ENCODE results near the gene SART1.
"Not testable (repeated sequence)": the region's sequence is repeated elsewhere in the genome, so short reads cannot be mapped to it uniquely, and the experiment has no call there.

SART1 gene

DNA sequence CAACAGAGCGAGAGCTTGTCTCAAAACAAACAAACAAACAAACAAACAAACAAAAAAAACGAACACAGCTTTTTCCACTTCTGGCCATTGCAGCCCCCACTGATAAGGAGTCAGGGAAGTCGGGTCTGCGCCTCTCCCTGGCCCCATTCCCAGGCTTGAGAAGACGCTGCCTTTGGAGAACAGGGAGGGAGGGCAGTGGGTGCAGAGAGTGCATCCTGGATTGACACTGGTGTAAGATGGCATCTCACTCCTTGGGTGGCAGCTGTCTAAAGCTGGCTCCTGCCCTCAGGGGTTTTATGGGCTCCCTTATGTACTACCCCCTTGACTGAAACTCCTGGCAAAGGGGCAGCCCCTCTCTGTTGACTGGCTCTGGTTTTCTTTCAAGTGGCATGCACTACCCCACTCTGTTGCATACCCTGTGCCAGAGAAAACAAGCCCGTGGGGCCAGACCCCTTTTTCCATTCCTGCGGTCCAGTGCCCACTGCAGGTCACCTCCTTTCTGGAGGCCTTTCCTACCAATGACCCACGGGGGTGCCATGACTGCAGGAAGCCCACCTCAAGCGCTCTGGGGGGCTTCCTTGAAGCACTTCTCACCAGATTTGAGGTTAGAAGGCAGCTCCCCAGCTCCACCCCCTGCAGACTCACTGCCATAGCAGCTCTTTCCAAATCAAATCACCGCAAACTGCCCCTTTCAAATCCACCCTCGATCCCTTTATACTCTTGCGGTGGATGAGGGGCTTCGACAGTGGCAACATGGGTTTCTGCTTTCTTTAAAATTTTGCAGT, 29.6 kb upstream of the SART1 start:
- DNase-seq (ENCODE audit: extremely low read depth in 1 of 2, low read depth in 1 of 2): no peak

DNA sequence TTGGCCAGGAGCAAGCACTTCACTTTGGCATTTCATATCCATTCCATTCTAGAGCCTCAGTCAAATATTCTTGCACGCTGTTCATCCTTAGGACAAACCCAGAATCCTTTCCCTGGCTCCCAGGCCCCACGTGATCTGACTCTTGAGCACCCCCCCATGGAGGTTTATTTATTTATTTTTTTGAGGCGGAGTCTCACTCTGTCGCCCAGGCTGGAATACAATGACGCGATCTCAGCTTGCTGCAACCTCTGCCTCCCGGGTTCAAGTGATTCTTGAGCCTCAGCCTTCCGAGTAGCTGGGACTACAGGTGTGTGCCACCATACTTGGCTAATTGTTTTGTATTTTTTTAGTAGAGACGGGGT, 29.0 kb upstream of the SART1 start:
- DNase-seq (ENCODE audit: extremely low read depth in 1 of 2, low read depth in 1 of 2): no peak

DNA sequence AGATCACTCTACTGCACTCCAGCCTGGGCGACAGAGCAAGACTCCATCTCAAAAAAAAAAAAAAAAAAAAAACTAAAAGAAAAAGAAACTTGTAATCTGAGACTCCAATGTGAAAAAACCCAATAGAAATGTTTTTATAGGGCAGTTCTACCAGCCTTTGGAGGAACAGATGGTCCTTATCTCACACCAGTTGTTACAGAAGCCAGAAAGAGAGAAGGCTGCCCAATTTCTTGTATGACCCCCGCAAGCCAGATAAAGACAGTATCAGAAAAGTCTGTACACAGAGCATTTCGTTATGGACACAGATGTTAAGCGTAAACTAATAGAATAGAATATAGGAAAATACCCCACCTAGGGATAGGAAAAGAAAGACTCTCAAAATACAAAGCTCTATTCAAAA, 27.5 kb upstream of the SART1 start:
- no peak for DNase-seq (ENCODE audit: extremely low read depth in 1 of 2, low read depth in 1 of 2)

DNA sequence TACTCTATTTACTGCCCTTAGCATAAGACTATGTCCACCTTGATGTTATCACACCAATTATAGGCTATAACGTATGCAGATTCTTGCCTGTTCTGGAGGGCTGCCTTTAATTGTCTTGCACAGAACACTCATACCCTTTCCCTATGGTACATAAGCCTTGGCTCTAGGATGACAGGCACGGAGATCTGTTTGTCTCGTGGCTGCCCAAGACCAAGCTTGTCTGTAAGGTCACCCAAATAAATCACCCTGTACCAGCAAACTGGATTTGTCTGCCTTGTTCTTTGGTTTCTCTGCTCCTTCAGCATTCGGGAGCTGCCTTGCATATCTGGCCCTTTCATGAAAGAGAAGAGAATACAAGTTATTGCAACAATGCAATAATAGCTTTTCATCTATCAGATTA, 23.8 kb upstream of the SART1 start:
- no peak for DNase-seq (ENCODE audit: extremely low read depth in 1 of 2, low read depth in 1 of 2)

DNA sequence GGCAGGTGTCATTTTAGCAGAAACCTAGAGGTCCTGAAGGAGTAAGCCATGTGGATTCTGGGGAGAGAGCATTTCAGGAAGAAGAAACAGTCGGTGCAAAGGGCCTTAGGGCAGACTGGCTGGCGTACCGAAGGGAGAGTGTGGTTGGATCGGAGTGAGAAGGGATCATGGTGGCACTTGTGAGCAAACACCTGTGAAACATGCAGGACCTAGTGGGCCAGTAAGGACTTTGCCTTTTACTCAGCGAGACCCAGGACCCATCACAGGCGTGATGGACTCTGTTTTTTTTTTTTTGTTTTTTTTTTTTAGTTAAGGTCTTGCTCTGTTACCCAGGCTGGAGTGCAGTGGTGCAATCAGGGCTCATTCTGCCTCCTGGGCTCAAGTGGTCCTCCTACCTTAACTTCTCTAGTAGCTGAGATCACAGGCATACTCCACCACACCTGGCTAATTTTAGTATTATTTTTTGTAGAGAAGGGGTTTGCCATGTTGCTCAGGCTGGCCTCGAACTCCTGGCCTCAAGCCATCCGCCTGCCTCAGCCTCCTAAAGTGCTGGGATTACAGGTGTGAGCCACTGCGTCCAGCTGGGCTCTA, 19.7 kb upstream of the SART1 start:
- DNase-seq (ENCODE audit: extremely low read depth in 1 of 2, low read depth in 1 of 2): no peak

DNA sequence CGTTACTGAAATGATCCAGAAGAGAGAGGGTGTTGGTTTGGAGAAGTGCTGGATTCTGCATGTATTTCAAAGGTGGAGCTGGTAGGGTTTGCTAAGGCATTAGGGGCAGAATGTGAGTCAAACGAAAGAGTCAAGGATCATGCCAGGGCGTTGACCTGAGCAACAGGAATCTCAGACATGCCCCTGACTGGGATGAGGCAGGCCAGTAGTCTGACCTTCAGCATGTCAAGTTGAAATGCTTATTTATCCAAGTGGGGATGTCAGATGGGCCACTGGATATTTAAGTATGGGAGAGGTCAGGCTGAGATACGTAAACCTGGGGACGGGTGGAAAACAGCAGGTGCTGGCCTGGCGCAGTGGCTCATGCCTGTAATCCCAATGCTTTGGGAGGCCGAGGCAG, 19.0 kb upstream of the SART1 start:
- no peak for DNase-seq (ENCODE audit: extremely low read depth in 1 of 2, low read depth in 1 of 2)

DNA sequence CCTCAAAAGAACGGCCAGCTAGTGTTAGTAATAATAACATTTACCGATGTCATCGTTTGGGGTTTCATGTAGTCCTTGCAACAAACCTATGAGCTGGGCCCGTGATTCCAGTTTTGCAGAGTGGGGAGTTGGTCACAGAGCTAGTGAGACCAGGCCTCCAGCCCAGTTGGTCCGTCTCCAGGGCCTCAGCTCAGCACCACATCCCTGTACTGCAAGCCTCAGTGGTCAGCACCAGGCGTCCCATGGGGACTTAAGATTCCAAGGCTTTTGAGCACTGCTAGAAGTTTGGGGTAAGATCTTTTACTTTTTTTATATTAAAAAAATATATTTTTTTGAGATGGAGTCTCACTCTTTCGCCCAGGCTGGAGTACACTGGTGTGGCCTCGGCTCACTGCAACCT, 17.3 kb upstream of the SART1 start:
- no peak for DNase-seq (ENCODE audit: extremely low read depth in 1 of 2, low read depth in 1 of 2)

DNA sequence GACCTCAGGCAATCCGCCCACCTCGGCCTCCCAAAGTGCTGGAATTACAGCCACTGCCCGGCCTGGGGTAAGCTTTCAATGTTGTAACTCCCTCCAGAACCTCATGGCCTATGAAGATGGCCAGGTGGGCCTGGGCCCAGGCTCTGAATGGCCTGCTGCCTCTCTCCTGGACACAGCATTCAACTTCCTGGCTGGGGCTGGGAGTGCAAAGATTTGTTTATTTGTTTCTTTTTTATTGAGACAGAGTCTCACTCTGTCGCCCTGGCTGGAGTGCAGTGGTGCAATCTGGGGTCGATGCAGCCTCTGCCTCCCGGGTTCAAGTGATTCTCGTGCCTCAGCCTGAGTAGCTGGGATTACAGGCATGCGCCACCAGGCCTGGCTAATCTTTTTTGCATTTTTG, 16.8 kb upstream of the SART1 start:
- no peak for DNase-seq (ENCODE audit: extremely low read depth in 1 of 2, low read depth in 1 of 2)

DNA sequence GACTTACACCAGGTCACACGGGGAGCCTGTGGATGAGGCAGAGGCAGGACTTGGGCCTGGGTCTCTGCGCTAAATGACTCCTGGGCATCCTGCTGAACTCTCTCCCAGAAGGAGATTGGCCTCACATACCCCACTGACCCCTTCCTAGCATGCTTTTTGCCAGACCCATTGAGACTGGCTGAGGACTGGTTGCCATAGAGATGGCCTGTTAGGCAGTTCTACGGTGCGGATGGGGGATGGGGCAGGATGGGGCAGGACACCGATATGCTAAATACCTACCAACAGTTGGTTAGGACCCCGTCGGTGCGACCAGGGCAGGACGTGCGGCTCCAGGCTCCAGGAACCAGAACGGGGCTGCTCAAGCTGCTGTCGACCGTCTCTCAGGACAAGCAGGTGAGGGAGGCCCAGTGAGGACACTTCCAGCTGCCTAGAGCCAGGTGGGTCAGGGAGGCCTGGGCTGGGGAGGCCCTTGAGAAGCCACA, 16.1 kb upstream of the SART1 start, which contains the start of gene TSGA10IP:
Gene TSGA10IP (plus strand): TSS at position 51 of the 482 bp plus-strand sequence. CDS start 196 bp downstream, at position 247.
- DNase-seq (ENCODE audit: extremely low read depth in 1 of 2, low read depth in 1 of 2): no peak

DNA sequence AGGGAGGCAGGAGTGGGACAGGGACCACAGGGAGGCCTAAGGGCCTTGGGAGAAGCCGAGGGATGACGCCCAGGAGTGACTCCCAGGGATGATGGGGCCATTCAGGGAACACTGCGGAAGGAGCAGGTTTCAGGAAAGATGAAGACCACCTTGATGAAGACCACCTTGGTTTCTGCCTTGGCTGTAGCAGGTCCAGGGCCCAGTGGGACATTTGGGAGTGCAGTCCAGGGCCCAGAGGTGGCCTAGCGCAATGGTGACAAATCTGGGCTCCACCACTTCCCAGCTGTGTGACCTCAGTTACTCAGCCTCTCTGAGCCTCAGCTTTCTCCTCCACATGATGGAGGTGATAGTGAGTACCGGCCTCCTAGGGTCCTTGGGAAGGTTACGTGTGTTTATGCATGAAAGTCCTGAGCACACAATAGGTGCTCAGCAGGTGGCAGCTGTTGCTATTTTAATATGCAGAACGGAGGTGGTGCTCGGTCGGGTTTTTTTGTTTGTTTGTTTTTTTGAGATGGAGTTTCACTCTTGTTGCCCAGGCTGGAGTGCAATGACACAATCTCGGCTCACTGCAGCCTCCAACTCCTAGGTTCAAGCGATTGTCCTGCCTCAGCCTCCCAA, 15.5 kb upstream of the SART1 start:
- no peak for DNase-seq (ENCODE audit: extremely low read depth in 1 of 2, low read depth in 1 of 2)

DNA sequence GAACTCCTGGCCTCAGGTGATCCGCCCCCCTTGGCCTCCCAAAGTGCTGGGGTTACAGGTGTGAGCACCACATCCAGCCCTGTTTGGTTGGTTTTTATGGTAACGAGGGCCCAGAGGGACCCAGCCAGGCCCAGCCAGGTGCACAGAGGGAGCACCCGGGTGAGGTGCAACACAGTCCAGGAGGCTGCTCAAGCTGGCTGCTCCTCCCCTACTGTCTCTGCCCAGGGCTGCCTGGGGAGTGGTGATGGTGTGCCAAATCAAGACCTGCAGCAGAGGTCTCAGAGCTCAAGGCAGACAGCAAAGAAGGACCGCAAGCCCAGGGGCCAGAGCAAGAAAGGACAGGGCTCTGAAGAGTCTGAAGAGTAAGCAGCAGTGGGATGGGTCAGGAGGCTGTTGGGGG, 14.9 kb upstream of the SART1 start:
- DNase-seq (ENCODE audit: extremely low read depth in 1 of 2, low read depth in 1 of 2): no peak

DNA sequence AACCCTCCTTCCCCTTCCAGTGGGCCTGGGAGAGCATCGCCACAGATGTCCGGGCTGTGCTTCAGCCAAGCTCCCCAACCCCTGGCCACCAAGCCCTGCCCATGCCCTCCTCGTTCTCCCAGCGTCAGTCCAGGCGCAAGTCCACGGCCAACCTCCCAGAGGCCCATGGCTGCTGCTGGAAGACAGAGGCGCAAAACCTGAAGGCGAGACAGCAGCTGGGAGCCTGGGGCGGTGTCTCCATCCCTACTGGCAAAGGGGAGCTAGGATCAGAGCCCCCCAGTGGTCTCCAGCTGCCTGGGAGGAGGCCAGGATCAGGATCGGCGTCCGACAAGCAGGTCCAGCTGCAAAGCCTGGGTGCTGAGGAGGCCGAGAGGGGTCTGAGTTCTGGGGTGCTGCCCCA, 14.4 kb upstream of the SART1 start:
- DNase-seq (ENCODE audit: extremely low read depth in 1 of 2, low read depth in 1 of 2): no peak

DNA sequence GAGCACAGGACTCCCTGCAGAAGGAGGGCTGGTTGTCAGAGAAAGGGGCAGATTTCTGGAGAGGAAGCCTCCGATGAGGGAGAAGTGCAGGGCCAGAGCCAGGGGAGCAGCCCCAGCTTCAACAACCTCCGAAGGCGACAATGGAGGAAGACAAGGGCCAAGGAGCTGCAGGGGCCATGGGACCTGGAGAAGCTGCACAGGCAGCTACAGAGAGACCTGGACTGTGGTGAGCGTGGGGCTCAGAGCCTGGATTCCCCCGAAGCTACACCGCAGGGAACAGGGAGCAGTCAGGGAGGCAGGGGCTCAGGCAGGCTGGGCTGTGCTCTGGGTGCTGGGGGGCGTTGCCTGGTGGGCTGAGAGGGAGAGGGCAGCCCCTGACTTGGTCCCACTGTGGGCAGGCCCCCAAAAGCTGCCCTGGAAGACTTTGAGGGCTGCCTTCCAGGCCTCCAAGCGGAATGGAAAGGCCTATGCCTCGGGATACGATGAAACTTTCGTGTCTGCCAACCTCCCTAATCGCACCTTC, 13.9 kb upstream of the SART1 start:
- DNase-seq (ENCODE audit: extremely low read depth in 1 of 2, low read depth in 1 of 2): no peak

DNA sequence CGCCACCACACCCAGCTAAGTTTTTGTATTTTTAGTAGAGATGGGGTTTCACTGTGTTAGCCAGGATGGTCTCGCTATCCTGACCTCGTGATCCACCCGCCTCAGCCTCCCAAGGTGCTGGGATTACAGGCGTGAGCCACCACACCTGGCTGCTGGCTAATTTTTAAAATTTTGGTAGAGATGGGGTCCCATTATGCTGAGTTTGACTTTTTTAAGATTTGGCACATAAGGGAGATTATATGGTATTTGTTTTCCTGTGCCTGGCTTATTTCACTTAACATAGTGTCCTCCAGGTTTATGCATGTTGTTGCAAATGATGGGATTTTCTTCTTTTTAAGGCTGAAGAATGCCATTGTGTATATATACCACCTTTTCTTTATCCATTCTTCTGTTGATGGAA, 10.8 kb upstream of the SART1 start:
- DNase-seq (ENCODE audit: extremely low read depth in 1 of 2, low read depth in 1 of 2): not testable (repeated sequence)

DNA sequence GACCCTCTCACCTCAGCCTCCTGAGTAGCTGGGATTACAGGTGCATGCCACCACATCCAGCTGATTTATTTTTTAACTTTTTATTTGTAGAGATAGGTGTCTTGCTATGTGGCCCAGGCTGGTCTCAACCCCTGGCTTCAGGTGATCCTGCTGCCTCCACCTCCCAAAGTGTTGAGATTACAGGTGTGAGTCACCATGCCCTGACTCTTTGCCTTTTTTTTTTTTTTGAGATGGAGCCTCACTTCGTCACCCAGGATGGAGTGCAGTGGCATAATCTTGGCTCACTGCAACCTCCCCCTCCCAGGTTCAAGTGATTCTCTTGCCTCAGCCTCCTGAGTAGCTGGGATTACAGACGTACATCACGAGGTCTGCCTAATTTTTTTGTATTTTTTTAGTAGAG, 9.9 kb upstream of the SART1 start:
- not testable (repeated sequence) for DNase-seq (ENCODE audit: extremely low read depth in 1 of 2, low read depth in 1 of 2)

DNA sequence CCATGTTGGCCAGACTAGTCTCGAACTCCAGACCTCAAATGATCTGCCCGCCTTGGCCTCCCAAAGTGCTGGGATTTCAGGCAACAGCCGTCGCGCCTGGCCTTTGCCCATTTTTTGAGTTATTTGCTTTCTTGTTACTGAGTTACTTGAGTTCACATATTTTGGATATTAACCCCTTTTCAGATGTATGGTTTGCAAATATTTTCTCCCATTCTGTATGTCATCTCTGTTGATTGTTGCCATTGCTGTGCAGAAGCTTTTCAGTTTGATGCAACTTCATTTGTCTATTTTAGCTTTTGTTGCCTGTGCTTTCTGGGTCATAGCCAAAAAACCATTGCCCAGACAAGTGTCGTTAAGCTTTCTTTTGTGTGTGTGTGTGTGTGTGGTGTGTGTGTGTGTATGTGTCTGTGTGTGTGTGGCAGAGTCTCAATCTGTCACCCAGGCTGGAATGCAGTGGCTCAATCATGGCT, 9.4 kb upstream of the SART1 start:
- DNase-seq (ENCODE audit: extremely low read depth in 1 of 2, low read depth in 1 of 2): no peak

DNA sequence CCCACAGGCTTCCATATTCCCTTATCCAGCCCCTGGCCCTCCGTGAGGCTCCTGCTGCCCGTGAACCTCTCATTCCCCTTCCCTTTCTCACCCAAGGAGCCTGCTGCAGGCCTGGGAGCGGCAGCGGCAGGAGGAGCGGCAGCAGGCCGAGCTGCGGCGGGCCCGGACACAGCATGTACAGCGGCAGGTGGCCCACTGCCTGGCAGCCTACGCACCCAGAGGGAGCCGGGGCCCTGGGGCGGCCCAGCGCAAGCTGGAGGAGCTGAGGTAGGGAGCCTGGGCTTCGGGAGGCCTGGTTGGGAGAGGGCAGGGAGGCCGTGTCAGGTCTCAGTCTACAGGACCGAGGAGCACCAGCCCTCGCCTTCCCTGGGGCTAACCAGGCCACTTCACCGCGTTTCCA, 8.1 kb upstream of the SART1 start:
- DNase-seq (ENCODE audit: extremely low read depth in 1 of 2, low read depth in 1 of 2): no peak

DNA sequence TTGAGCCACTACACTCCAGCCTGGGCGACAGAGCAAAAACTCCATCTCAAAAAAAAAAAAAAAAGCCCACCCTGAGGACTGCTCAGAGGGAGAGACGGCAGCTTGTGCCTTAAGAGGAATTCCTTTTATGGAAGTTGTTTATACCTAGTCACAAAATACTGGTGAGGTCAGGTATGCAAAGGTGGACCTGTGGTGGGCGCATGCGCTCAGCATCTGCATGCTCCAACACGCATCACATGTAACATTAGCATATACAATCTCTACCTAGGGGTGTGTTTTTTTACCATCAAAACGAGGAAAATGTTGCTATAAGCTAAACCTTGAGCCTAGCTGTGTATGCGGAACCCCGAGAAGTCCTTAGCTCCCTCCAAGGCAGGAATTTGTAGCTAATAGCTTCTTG, 6.8 kb upstream of the SART1 start:
- DNase-seq (ENCODE audit: extremely low read depth in 1 of 2, low read depth in 1 of 2): no peak

DNA sequence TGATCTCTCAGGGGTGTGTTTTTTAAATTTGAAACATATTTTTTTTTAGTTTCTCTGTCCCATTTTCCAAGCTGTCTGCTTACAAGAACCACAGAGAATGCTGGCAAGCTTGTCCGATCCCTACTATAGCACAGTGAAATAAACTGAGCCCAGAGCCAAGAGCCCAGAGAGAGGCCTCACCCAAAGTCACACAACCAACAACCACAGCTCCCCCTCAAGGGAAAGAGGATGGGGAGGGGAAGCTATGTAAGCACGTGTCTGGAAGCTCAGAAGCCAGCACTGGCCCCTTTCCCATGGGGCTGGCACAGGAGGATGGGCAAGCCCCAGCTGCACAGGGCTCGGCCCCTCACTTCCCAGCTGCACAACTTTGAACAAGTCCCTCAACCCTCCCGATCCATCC, 3.2 kb upstream of the SART1 start:
- no peak for DNase-seq (ENCODE audit: extremely low read depth in 1 of 2, low read depth in 1 of 2)

DNA sequence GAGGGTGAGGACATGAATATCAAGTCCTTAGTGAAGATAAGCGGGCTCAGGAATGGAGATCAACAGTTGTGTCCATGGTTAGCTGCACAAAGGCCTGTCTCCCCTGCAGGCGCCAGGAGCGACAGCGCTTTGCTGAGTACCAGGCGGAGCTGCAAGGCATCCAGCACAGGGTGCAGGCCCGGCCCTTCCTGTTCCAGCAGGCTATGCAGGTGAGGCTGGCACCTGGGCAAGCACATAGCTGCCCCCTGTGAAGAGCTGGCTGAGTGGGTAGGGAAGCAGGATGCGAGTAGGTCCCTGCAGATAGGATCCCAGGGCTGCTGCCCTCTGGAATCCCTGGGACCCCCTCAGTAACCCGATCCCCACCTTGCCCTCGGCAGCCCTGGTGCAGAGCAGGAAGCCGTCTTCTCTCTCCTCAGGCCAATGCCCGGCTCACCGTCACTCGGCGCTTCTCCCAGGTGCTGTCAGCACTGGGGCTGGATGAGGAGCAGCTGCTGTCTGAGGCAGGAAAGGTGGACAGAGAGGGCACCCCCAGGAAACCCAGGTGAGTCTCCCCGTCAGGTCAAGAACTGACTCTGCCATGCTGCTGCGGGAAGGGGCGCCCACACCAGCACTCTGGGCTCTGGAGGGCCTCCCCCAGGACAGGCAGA, 2.6 kb upstream of the SART1 start:
- DNase-seq (ENCODE audit: extremely low read depth in 1 of 2, low read depth in 1 of 2): no peak

DNA sequence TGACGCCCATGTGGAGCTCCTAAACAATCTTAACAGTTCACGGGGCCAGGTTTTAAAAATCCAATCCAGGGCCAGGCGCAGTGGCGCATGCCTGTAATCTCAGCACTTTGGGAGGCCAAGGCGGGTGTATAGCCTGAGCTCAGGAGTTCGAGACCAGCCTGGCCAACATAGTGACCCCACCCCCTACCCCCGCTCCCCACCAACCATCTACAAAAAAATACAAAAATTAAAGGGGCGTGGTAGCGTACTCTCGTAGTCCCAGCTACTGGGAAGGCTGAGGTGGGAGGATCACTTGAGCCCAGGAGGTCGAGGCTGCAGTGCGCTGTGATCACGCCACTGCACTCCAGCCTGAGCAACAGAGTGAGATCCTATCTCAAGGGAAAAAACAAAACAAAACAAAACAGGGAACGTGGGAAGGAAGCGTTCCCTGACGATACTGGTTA, 689 bp upstream of the SART1 start:
- no peak for DNase-seq (ENCODE audit: extremely low read depth in 1 of 2, low read depth in 1 of 2)

All from stimulated activated CD8-positive, alpha-beta memory T cell treated with anti-CD3 and anti-CD28 coated beads, Interleukin-7, amount 100 ng/mL, for 48 hours (primary cell).